Activated CD4-positive, alpha-beta T cell treated with anti-CD3 and anti-CD28 coated beads for 36 hours (primary cell): Measurements from ENCODE around the gene CMC4. TPM values are rescaled to one million over a fixed set of nuclear protein-coding genes. Genes with fewer than 3 reads are reported as not detected.

ENCODE experiments used
- ATAC-seq: fragments of 200-7000 bp; cut with Tn5 transposase; one replicate; pipeline ENCODE4 v1.10.0; 2021; ENCODE audit warnings: mild to moderate bottlenecking, moderate library complexity
- CTCF ChIA-PET: fragments of 350-600 bp; sonication (Branson Sonifier 250); formaldehyde crosslinking; loops from one replicate; lab custom pipeline; 2021; ENCODE audit warnings: antibody characterized with exemption; lab: Charles Lee
- POLR2A ChIA-PET: fragments of 350-600 bp; sonication (Branson Sonifier 250); formaldehyde crosslinking; loops from one replicate; lab custom pipeline; 2021; ENCODE audit warnings: antibody characterized with exemption, inconsistent platforms; lab: Charles Lee
- DNase-seq: peaks from one replicate; pipeline ENCODE4 v3.0.0-alpha.2; 2020
- H3K27ac Mint-ChIP-seq: one replicate; pipeline ENCODE4 v1.8.0; 2021; ENCODE audit warnings: mixed read lengths
- H3K27me3 Mint-ChIP-seq: one replicate; pipeline ENCODE4 v1.8.0; 2021; ENCODE audit warnings: mixed read lengths
- H3K36me3 Mint-ChIP-seq: one replicate; pipeline ENCODE4 v1.8.0; 2021; ENCODE audit warnings: low read depth, mixed read lengths
- H3K4me1 Mint-ChIP-seq: one replicate; pipeline ENCODE4 v1.8.0; 2021; ENCODE audit warnings: mixed read lengths
- H3K4me3 Mint-ChIP-seq: one replicate; pipeline ENCODE4 v1.8.0; 2021; ENCODE audit warnings: mild to moderate bottlenecking, moderate library complexity, mixed read lengths
- H3K9me3 Mint-ChIP-seq: one replicate; pipeline ENCODE4 v1.8.0; 2021; ENCODE audit warnings: low read depth, mixed read lengths
- intact Hi-C, 2 experiments: fragments of 100-400 bp; cut with DNase I in 1 of 2; cut with micrococcal nuclease in 1 of 2; formaldehyde crosslinking; loops; one replicate each; pipeline versions ENCODE4 v1.14.2 to v1.15.1; 2022 to 2024; cut with DNase I, micrococcal nuclease
- total RNA-seq, 2 experiments: library from RNA; stranded (reverse); gene quantifications; one replicate each; pipeline ENCODE4 v1.2.3, GENCODE V29; 2021

CMC4 gene
- total RNA-seq, 2 experiments from 2014 or later = 3.8 to 7.6 TPM

DNA sequence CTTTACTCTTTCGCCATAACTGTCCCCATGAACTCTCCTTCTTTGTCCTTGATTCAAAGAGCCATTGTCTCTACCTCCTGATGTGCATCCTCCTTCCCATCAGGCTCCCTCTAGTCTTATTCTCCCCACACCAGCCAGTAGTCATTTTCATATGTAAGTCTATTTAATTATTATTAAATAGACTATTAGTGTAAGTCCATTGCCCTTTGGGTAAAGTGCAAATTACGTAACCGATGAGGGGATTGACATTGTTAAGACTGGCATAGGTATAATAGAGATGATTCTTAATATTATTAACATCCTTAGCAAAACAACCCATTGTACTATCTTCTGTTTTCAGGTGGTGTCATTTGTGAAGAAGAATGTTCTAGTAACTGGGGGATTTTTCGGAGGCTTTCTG is 16.7 kb downstream of the CMC4 start:
- H3K36me3 Mint-ChIP-seq = peaks cover 19% of the 10 kb centered on the region
- no peaks in the 10 kb centered on the region for H3K9me3 Mint-ChIP-seq
- ChIA-PET POLR2A (no interaction called here), CTCF (interaction anchor here (1.0 kb wide), 1 partner anchor 72 kb away, joined by 3 read pairs; no protein-coding TSS in a partner anchor)
- DNase-seq = no peak
- intact Hi-C loops = no loop called here
- H3K27me3 Mint-ChIP-seq = no peaks in the 10 kb centered on the region
- peaks cover 52% of the 10 kb centered on the region for H3K4me1 Mint-ChIP-seq
- no peak overlapping the region for H3K27ac Mint-ChIP-seq
- H3K4me3 Mint-ChIP-seq = no peak overlapping the region
- no peak for ATAC-seq

DNA sequence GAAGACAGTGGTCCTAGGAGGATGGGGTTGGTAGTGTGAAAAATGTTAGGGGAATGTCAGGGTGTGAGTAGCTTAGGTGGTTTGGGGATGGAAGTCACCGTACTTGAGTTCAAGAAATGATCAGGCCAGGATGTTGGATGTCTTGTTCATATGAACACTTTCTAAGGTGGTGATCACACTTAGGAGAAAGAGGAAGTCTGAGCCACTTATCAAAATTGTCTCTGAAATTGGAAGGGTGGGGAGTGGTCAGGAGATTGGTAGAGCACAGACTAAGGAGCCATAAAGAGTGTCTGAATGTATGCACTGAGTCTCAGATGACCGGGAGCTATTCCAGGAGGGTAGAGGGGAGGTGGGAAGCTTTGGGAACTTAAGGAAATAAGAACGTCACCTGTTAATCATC is 17.3 kb downstream of the CMC4 start:
- Mint-ChIP-seq H3K4me1 (peaks cover 58% of the 10 kb centered on the region), H3K27me3 (no peaks in the 10 kb centered on the region), H3K9me3 (no peaks in the 10 kb centered on the region), H3K27ac (peak overlapping the region; percentile 70), H3K36me3 (peaks cover 22% of the 10 kb centered on the region), H3K4me3 (no peak overlapping the region)
- no peak for DNase-seq
- intact Hi-C loops = no loop called here
- ChIA-PET POLR2A (no interaction called here), CTCF (no interaction called here)
- no peak for ATAC-seq

DNA sequence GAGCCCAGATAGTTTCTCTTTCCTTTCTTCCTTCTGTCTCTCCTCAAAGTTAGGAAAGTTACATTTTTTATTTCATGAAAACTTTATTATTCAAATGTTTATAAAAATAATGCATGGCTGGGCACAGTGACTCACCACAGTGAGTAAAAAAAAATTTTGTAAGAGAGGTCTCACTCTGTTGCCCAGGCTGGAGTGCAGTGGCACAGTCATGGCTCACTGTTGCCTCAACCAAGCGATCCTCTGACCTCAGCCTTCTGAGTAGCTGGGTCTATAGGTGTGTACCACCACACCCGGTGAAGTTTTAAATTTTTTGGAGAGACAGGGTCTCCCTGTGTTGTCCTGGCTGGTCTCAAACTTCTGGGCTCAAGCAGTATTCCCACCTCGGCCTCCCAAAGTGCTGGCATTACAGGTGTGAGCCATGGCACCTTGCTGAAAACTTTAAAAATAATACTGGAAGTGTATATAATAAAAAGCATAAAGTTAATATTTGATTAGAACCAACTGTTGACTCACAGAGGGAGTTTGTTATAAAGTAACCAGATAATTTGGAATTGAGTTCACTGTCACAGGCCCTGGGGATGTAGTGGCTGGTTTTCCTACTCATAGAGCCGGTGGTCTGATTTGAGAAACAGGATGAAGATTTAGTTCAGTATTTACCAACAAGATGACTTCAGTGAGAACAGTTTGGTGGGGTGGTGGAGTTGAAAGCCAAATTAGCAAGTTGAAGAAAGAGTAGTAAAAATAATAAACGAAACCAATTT is 18.0 kb downstream of the CMC4 start:
- intact Hi-C loops = no loop called here
- DNase-seq (no peak), ATAC-seq (no peak)
- Mint-ChIP-seq H3K36me3 (peaks cover 22% of the 10 kb centered on the region), H3K27me3 (no peaks in the 10 kb centered on the region), H3K9me3 (no peaks in the 10 kb centered on the region), H3K27ac (no peak overlapping the region), H3K4me1 (peaks cover 62% of the 10 kb centered on the region), H3K4me3 (no peak overlapping the region)
- ChIA-PET CTCF (no interaction called here), POLR2A (no interaction called here)

DNA sequence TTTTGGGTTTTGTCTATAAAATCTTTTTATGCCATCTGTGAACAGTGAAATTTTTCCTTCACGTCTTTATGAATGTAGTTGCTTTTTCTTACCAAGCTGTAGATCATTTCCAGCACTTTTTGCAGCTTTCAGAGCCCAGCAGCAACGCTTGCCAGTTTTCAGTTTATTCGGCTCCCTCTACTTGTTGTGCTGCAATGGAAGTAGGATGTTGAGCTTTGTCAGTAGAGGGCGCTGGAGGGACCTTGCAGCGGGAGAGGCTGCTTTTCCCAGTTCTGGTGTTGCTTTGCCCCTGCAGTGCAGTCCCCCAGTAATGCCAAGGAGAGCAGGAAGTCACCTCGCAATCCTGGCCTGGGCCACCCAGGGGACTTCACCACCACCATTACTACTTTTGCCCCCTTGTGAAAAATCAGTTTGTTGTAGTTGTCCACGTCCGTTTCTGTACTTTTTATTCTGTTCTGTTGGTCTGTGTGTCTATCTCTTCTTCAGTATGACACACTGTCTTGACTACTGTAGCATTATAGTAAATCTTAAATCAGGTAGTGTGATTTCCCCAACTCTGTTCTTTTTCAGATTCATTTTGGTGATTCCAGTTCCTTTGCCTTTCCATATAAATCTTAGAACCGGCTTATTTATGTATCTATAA is 21.8 kb downstream of the CMC4 start:
- peaks cover 23% of the 10 kb centered on the region for H3K36me3 Mint-ChIP-seq
- CTCF ChIA-PET = interaction anchor here (0.7 to 1.8 kb wide), 8 partner anchors 10 to 131 kb away, joined by 3 to 5 read pairs (median 4); partner anchors contain the start of gene FUNDC2
- intact Hi-C loops = no loop called here
- ATAC-seq = peak; percentile 60
- DNase-seq = peak; percentile 69
- peaks cover 45% of the 10 kb centered on the region for H3K4me1 Mint-ChIP-seq
- no peaks in the 10 kb centered on the region for H3K27me3 Mint-ChIP-seq
- POLR2A ChIA-PET = no interaction called here
- peak overlapping the region; percentile 61 for H3K27ac Mint-ChIP-seq
- H3K9me3 Mint-ChIP-seq = no peaks in the 10 kb centered on the region
- no peak overlapping the region for H3K4me3 Mint-ChIP-seq

DNA sequence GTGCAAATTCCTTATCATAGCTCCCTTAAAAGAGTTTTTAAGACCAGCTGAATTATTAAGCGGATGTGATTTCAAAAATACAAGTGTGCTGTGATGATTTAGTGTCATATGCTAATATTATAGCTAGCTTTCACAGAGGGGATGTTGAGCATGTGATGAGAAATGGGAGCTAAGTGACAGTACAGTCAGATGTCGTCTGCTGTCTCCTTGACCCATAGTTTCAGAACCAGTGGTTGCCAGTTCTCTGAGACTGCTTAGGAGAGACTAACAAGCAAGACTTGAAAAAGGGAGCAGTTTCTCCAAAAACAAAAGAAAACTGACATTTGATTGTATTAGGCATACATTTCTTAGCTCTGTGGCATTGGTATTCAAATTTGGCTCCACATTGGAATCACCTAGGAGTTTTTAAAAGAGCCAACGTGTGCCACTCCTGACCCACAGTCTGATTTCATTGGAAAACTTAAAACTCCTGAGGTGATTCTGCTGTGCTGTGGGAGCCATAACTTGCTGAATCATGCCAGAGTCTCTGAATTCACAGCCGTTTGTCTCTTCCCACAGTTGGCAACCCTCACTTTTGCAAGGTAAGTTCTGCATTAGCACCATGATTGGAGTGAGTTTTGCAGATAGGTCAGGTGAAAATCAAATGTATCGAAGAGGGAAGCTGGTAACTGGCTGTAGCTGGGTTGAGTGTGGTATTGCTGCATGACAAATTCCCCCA is 24.0 kb downstream of the CMC4 start:
- Mint-ChIP-seq H3K27ac (no peak overlapping the region), H3K4me3 (no peak overlapping the region), H3K4me1 (peaks cover 39% of the 10 kb centered on the region), H3K36me3 (peaks cover 15% of the 10 kb centered on the region), H3K9me3 (no peaks in the 10 kb centered on the region), H3K27me3 (no peaks in the 10 kb centered on the region)
- ATAC-seq (no peak), DNase-seq (no peak)
- intact Hi-C loops = no loop called here
- POLR2A ChIA-PET = no interaction called here
- CTCF ChIA-PET = interaction anchor here (0.7 to 2.3 kb wide), 5 partner anchors 10 to 170 kb away, joined by 3 to 13 read pairs (median 3); no protein-coding TSS in a partner anchor

DNA sequence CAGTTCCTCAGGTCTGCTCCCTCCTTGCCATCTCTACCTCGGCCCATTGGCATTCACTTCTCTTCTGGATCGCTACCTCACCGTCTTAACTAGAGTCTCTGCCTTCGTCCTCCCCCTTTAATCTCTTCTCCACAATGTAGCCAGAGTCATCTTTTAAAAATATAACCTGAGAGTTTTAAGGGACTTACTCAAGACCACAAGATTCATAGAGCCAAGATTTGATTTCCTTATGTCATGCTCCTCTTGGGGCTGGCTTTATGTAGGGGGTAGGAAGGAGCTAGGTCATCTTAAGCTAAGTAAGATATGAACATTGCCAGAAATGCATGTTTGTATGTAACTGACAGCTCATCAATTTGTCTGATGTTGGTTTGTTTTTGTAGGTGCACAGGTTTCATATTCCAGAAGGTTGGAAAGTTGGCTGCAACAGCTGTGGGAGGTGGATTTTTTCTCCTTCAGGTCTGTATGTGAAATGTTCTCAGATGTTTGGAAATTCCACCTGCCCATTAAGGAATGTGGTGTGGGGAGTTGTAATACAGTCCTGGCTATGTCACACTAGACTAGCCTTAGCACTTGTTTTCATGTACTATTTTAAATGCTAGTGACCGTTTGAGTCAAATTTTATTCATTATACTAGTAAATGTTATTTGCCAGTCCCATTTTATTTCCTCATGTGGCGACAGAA is 24.7 kb downstream of the CMC4 start:
- Mint-ChIP-seq H3K27ac (no peak overlapping the region), H3K36me3 (peaks cover 10% of the 10 kb centered on the region), H3K27me3 (no peaks in the 10 kb centered on the region), H3K9me3 (no peaks in the 10 kb centered on the region), H3K4me1 (peaks cover 35% of the 10 kb centered on the region), H3K4me3 (no peak overlapping the region)
- POLR2A ChIA-PET = no interaction called here
- intact Hi-C loops = no loop called here
- CTCF ChIA-PET = interaction anchor here (0.8 to 2.3 kb wide), 4 partner anchors 11 to 171 kb away, joined by 3 to 13 read pairs (median 4); no protein-coding TSS in a partner anchor
- DNase-seq (no peak), ATAC-seq (no peak)

DNA sequence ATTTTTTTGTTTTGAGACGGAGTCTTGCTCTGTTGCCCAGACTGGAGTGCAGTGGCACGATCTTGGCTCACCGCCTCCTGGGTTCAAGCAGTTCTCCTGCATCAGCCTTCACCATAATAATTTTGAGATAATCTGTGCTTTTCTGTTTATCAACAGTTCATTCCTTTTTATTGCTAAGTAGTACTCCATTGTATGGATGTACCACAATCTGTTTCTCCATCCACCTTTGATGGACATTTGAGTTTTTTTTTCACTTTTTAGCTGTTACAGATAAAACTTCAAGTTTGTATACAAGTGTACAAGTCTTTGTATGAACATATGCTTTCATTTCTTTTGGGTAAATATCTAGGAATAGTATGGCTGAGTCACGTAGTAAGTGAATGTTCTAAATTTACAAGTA is 35.2 kb downstream of the CMC4 start:
- no peak overlapping the region for H3K4me3 Mint-ChIP-seq

DNA sequence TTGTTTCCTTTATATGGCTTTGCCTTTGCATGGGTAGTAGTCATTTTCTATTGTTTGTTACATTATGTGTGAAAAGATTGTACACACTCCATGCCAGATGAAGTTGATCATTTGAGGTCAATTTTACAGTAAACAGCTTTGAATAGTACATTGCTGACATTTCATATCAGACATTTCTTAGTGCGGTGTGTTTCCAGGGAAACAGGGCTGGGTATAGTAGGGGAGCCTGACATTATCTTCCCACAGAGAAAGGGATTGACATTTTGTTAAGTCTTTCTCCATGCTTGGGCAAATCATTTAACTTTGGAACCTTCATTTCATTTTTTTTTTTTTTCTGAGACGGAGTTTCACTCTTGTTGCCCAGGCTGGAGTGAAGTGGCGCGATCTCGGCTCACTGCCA is 39.3 kb downstream of the CMC4 start:
- H3K36me3 Mint-ChIP-seq = peaks cover 21% of the 10 kb centered on the region
- no peak overlapping the region for H3K27ac Mint-ChIP-seq
- no peak overlapping the region for H3K4me3 Mint-ChIP-seq
- no peaks in the 10 kb centered on the region for H3K27me3 Mint-ChIP-seq
- ChIA-PET POLR2A (no interaction called here), CTCF (no interaction called here)
- ATAC-seq = no peak
- peaks cover 23% of the 10 kb centered on the region for H3K4me1 Mint-ChIP-seq
- H3K9me3 Mint-ChIP-seq = peaks cover 3% of the 10 kb centered on the region
- intact Hi-C loops = no loop called here
- DNase-seq = no peak

More for the DNA sequence above, 35.2 kb downstream of the CMC4 start:
- intact Hi-C loops = no loop called here
- ChIA-PET POLR2A (no interaction called here), CTCF (no interaction called here)
- peaks cover 34% of the 10 kb centered on the region for H3K36me3 Mint-ChIP-seq
- no peak for DNase-seq
- H3K27ac Mint-ChIP-seq = no peak overlapping the region
- ATAC-seq = no peak
- peaks cover 22% of the 10 kb centered on the region for H3K4me1 Mint-ChIP-seq
- H3K27me3 Mint-ChIP-seq = no peaks in the 10 kb centered on the region
- H3K9me3 Mint-ChIP-seq = peaks cover 3% of the 10 kb centered on the region

DNA sequence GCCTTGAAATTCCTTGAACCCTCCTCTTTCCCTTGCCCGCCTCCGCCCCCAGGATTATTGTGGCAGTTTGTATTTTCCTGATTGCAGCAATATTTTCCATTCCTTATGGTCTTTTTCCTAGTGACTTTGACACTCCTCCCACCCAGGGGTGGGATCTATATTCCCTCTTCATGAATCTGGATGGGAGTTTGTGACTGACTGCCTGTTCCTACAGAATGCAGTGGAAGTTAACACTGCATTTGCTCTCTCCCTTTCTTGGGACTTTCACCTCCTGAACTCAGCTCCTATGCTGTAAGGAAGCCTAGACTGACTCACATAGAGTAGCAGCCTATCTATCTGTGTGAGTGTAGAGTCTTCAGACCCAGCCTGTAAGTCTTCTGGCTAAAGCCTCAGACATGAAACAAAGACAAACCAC is 42.1 kb downstream of the CMC4 start:
- peaks cover 4% of the 10 kb centered on the region for H3K36me3 Mint-ChIP-seq
- ATAC-seq (no peak), DNase-seq (no peak)
- POLR2A ChIA-PET = no interaction called here
- no peaks in the 10 kb centered on the region for H3K27me3 Mint-ChIP-seq
- CTCF ChIA-PET = interaction anchor here (1.1 kb wide), 1 partner anchor 111 kb away, joined by 5 read pairs; no protein-coding TSS in a partner anchor
- H3K4me1 Mint-ChIP-seq = peaks cover 23% of the 10 kb centered on the region
- H3K4me3 Mint-ChIP-seq = peak overlapping the region; percentile 86
- peak overlapping the region; percentile 78 for H3K27ac Mint-ChIP-seq
- no peaks in the 10 kb centered on the region for H3K9me3 Mint-ChIP-seq
- intact Hi-C loops = loop anchor here (5.0 to 10.0 kb wide), 4 partner anchors 43 to 233 kb away; partner anchors contain the start of genes BRCC3 (in 1 of the 2), CMC4 (in 1 of the 2), MPP1 (in 1 of the 2) and MTCP1 (in 1 of the 2)

DNA sequence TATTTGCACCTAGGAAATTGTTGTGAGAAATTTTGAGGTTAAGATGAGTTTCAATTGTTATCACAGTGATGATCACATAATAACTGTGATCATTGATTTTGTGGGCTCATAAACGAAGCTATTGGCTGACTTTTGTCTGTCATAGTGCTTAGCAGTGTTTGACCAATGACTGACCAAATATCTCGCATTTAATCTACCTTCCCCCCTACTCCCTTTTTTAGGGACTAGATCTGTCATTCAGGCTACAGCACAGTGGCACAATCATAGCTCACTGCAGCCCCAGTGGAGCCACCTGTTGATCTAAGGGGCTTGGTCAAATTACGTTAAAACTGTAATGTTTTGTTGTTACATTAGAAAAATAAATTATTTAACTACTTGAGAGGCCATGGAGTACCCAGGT is 42.8 kb downstream of the CMC4 start:
- H3K27ac Mint-ChIP-seq = peak overlapping the region; percentile 93
- peaks cover 2% of the 10 kb centered on the region for H3K36me3 Mint-ChIP-seq
- no peaks in the 10 kb centered on the region for H3K9me3 Mint-ChIP-seq
- peak overlapping the region; percentile 86 for H3K4me3 Mint-ChIP-seq
- CTCF ChIA-PET = interaction anchor here (1.1 kb wide), 1 partner anchor 111 kb away, joined by 5 read pairs; no protein-coding TSS in a partner anchor
- DNase-seq = peak; percentile 6
- peak; percentile 5 for ATAC-seq
- no peaks in the 10 kb centered on the region for H3K27me3 Mint-ChIP-seq
- peaks cover 21% of the 10 kb centered on the region for H3K4me1 Mint-ChIP-seq
- POLR2A ChIA-PET = no interaction called here
- intact Hi-C loops = loop anchor here (5.0 to 10.0 kb wide), 4 partner anchors 44 to 234 kb away; partner anchors contain the start of genes BRCC3 (in 1 of the 2), CMC4 (in 1 of the 2), MPP1 (in 1 of the 2) and MTCP1 (in 1 of the 2)
